HepG2 (cell line): ENCODE measurements around the gene ZFTA. TPM values are rescaled to one million over a fixed set of nuclear protein-coding genes. Genes with fewer than 3 reads are reported as not detected.

Source experiments
- AGO2 ChIP-seq: fragments of 200-400 bp; formaldehyde crosslinking; optimal IDR thresholded peaks from 2 replicates; pipeline ENCODE3; 2017; ENCODE audit warnings: mild to moderate bottlenecking, low read depth, low read length, moderate library complexity
- MTA1 ChIP-seq: sonication (generic); formaldehyde crosslinking; IDR thresholded peaks from 2 replicates; pipeline ENCODE4 v1.4.0; 2020; ENCODE audit warnings: missing genetic modification reagents, mild to moderate bottlenecking, borderline replicate concordance
- NKX3-1 ChIP-seq: sonication (generic); formaldehyde crosslinking; IDR thresholded peaks from 2 replicates; pipeline ENCODE4 v1.5.0; 2020; ENCODE audit warnings: missing genetic modification reagents
- TEAD2 ChIP-seq: sonication (generic); formaldehyde crosslinking; IDR thresholded peaks from 2 replicates; pipeline ENCODE4 v1.9.0; 2021; ENCODE audit warnings: missing genetic modification reagents
- ZFX ChIP-seq: sonication (generic); formaldehyde crosslinking; IDR thresholded peaks from 2 replicates; pipeline ENCODE4 v1.4.0; 2020; ENCODE audit warnings: mild to moderate bottlenecking, low read depth, missing genetic modification reagents, moderate library complexity
- ZNF253 ChIP-seq: sonication (generic); formaldehyde crosslinking; IDR thresholded peaks from 2 replicates; pipeline ENCODE4 v1.8.0; 2022; ENCODE audit warnings: mild to moderate bottlenecking, missing genetic modification reagents, borderline replicate concordance
- polyA plus RNA-seq, 8 experiments: library from polyadenylated mRNA; depleted of rRNA in 3 of 8; stranded (reverse) in 7 of 8; unstranded in 1 of 8; fragments of >200 nt; fragmentation: Illumina TruSeq in 4 of 8; extraction: Trizol in 4 of 8; gene quantifications; 2 replicates each; pipeline versions ENCODE4 v1.2.1 to v1.2.3, GENCODE V29; 2011 to 2016; ENCODE audit warnings: low read depth in 4 of 8, missing spikeins in 1 of 8, mixed read lengths in 1 of 8; ENCODE audit not compliant: insufficient read depth in 1 of 8
- total RNA-seq, 5 experiments: library from RNA; depleted of rRNA; stranded (reverse); fragments of >200 nt; fragmentation: Illumina TruSeq; extraction: Trizol; gene quantifications; 2 replicates each; pipeline ENCODE4 v1.2.3, GENCODE V29; 2016; ENCODE audit warnings: low read depth in 1 of 5
- TF ChIP-seq, protein P1 (sequence below): sonication (generic); formaldehyde crosslinking; IDR thresholded peaks from 2 replicates; pipeline ENCODE4 v1.5.0; 2020; ENCODE audit warnings: mild to moderate bottlenecking, missing genetic modification reagents
- TF ChIP-seq, protein P2 (sequence below): sonication (generic); formaldehyde crosslinking; IDR thresholded peaks from 2 replicates; pipeline ENCODE4 v1.4.0; 2020; ENCODE audit warnings: mild to moderate bottlenecking, missing genetic modification reagents

The ZFTA gene
- total and polyA plus RNA-seq, 2 of the 13 experiments (the other 11 are each of a cell fraction or from before 2014, with no cell fraction given): 3.9 to 10.4 TPM

DNA sequence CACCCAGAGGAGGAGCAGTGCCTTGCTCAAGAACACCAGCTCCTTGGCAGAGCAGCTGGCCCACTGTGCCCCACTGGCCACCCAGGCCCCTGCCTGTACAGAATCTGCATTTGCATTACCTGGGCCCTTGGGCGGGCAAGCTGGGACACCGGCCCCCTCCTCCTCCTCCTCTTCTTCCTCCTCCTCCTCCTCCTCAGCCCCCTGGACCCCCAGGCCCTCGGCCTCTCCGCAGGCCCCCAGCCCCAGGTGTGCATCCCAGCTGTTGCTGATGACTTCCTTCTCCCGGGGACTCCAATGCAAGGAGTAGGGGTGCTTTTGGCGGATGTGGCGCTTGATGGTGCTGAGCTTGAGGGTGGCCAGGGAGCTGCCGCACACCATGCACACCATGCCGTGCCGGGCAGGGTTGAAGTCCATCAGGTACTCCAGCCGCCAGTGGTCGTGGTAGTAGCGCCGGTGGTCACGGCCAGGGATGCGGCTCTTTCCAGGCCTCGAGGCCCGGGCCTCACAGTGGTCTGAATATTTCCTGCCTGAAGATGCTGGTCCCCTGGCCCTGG, 2.8 kb downstream of the ZFTA start (continued):
- TF ChIP-seq, protein P1, sequence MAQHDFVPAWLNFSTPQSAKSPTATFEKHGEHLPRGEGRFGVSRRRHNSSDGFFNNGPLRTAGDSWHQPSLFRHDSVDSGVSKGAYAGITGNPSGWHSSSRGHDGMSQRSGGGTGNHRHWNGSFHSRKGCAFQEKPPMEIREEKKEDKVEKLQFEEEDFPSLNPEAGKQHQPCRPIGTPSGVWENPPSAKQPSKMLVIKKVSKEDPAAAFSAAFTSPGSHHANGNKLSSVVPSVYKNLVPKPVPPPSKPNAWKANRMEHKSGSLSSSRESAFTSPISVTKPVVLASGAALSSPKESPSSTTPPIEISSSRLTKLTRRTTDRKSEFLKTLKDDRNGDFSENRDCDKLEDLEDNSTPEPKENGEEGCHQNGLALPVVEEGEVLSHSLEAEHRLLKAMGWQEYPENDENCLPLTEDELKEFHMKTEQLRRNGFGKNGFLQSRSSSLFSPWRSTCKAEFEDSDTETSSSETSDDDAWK (CRISPR knock-in tag): no peak
- TF ChIP-seq MTA1 (0 out of 2 replicates have a peak, but pooled peaks have one; percentile 13), TEAD2 (CRISPR knock-in tag) (no peak), NKX3-1 (CRISPR knock-in tag) (no peak), AGO2 (peak; percentile 47), ZFX (CRISPR knock-in tag) (0 out of 2 replicates have a peak, but pooled peaks have one; percentile 9), ZNF253 (no peak)
- TF ChIP-seq, protein P2, sequence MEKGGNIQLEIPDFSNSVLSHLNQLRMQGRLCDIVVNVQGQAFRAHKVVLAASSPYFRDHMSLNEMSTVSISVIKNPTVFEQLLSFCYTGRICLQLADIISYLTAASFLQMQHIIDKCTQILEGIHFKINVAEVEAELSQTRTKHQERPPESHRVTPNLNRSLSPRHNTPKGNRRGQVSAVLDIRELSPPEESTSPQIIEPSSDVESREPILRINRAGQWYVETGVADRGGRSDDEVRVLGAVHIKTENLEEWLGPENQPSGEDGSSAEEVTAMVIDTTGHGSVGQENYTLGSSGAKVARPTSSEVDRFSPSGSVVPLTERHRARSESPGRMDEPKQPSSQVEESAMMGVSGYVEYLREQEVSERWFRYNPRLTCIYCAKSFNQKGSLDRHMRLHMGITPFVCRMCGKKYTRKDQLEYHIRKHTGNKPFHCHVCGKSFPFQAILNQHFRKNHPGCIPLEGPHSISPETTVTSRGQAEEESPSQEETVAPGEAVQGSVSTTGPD (CRISPR knock-in tag): peak; percentile 20; the same call in 1 of the 2 replicates
- TF ChIP-seq, all 625 proteins: peak for 7
